Measurements from ENCODE around the gene MRPS25.

GRCh38 chr3:15043408-15044171 lies 21.5 kb downstream of the MRPS25 start:
- TF ChIP-seq POLR2A (IDR thresholded peaks at IDR 0.05; ENCODE audit: low read length) = no peak
- TF ChIP-seq GATA1 (IDR thresholded peaks at IDR 0.05; ENCODE audit: low read depth, low read length) = no peak
